Anterior cingulate cortex (tissue), 58 donors: ENCODE results near the gene OTOP1.
"Not testable (repeated sequence)": the region's sequence is repeated elsewhere in the genome, so short reads cannot be mapped to it uniquely, and the experiment has no call there.

Source experiments
- DNase-seq, 58 donors: peaks; one replicate each; lab custom pipeline; 2025; lab: John Stamatoyannopoulos, UW

OTOP1 gene

DNA sequence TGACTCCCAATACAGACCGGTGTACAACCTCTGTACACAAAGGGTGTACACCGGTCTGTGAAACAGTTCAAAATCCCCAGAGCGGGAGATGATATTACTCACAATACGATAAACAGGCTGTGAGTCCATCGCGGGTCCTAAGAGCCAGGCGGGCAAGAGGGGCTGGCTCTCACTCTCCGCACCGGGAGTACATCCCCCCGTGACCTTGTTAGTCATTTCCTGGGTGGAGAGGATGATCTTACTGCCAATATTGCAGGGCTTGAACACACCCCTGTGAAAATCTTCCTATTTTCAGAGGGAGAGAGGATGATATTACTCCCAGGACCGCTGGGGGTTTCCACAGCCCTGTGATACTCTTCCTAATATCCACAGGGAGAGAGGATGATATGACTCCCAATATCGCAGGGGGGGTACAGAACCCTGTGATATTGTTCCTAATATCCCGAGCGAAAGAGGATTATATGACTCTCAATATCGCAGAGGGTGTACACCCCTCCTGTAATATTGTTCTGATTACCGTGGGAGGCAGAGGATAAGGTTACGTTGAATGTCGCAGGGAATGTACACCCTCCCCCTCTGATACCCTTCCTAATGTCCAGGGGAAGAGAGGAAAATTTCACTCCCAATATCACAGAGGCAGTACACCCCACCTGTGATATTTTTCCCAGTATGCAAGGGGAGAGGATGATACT is 60.9 kb downstream of the OTOP1 start:
- not testable (repeated sequence) for DNase-seq

DNA sequence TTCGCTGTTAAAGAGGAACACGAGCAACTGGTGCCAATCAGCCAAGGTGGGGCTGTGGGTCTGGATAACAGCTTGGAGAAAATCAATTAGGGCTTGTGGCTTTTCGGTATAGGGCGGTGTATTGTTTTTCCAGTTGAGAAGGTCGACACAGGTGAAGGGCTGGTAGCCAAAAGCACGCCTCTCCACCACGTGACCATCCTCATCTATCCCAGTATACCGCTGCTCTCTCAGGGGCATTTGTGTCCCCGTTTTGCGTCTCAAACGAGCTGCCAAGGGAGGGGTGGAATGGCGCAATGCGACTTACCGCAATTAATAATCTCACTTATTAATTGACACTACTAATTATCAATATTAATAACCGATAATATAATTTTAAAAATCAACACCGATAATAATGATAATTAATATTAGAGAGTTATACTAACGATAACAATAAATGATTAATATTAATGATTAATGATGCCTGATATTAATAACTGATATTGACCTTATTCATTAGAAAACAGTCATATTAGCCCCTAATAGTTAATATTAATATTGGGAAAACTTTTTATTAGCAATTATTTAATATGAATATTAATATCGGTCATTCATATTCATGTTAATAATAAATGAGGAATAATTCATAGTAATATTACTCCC is 62.1 kb downstream of the OTOP1 start:
- not testable (repeated sequence) for DNase-seq

DNA sequence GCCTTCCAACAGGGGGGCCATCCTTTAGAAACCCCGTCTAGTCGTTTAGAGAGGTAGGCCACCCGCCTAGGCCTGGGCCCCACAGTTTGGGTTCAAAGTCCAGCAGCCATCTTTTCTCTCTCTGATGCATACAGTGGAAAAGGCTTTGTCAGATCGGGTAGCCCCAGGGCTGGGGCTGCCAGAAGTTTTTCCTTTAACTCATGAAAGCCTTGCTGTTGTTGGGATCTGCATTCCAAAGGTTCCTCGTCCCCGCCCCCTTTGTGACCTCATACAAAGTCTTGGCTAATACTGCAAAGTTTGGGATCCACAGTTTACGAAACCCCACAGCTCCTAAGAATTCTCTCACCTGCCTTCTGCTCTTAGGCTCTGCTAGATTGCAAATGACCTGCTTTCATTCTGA is 64.5 kb downstream of the OTOP1 start:
- not testable (repeated sequence) for DNase-seq

DNA sequence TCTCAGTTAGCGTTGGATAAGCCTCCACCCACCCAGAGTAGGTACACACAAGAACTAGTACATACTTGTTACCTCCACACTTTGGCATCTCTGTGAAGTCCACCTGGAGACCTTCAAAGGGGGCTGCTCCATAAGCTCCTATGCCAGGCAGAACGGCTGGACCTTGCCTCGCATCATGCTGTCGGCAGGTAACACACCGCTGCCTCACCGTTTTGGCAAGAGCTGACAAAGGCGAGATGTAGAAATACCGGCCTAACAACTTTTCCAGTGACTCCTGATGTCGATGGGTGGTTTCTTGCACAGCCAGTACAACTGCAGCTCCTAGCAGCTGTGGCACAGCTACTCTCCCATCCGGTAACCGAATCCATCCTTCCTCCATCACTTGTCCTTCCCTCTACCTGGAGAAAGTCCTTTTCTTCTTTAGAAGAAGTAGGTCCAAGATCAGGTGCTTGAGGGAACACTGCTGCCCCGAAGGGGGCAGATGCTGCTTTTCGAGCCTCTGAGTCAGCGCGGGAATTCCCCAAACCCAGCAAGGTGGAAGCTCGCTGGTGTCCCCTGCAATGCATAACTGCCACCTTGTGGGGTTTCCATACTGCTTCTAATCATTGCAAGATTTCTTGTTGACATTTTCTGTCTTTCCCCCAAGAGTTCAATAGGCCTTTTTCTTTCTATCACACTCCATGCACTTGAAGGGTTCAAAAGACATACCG is 65.6 kb downstream of the OTOP1 start:
- DNase-seq = not testable (repeated sequence)

DNA sequence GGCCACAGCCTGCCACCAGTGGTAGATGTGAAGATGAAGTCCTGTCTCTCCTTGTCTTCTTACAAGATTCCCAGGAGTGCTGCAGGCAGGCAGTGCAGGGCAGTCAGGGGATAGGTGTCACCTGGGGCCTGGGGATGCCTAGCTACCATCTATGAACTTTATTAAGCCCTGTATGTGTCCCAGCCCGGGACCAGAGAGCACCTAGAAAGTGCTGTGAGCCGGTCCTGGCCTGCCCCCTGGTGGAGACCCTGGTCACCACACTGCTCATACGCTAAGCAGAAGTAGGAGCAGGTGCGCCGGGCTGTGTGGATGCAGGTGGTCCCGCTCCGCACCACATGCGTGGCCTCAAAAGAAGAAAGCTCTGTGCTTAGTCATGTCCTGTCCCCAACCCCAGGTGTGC is 81.1 kb downstream of the OTOP1 start:
- DNase-seq = peak in 6 of 58 donors; percentile 3 to 11 (median 9)

DNA sequence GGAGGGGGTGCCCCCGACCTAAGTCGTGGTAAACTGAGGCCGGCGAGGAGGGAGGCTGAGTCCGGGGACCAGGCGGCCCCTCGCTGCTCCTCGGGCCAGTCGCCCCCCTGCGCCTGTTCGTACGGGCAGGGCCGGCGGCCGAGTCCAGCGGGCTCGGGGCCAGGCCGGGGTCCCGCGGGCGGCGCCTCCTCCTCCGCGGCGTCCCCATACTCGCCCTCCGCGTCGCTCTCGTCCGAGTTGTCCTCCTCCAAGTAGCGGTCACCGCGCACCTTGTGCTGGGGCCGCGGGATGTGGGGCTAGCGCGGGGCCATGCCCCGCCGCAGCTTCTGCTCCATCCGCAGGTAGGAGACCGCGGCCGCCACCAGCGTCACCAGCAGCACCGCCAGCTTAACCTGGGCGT is 83.4 kb downstream of the OTOP1 start:
- not testable (repeated sequence) for DNase-seq

DNA sequence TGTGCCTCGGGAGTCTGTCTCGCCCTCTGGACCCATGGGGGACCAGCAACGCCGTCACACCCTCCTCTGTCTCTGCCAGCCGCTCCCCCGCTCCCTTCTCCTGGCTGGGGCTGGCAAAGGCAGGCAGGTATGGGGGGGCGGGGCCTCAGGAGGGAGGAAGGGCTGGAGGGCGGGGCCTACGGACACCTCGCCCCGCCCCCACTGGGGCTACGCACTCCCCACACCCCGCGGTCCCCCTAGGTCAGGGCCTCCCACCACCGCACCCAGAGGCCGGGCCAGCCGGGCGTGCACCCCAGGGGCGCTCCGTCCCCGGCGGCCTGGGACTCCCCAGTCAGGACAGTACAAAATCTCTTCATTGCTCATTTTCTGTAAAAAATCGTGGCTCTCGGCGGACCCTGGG is 84.0 kb downstream of the OTOP1 start:
- not testable (repeated sequence) for DNase-seq

DNA sequence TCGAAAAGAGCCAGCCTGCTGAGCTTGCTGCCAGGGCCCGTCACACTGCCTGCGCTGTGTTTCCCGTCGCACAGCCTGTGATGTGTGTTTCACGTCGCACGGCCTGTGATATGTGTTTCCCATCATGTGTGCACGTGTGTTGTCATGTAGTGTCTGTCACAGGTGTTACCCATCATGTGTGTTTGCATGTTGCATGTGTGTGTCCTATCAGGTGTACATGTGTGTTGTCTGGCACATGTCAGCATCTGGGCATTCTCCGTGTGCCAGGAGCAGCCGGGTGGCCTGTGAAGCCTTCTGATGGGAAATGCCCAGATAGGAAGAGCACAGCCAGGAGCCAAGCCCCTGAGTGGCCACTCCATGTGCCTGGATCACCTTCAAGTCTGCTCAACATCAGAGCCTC is 85.5 kb downstream of the OTOP1 start:
- not testable (repeated sequence) for DNase-seq
